ENCODE results near the gene SERINC2. TPM values are rescaled to one million over a fixed set of nuclear protein-coding genes. Genes with fewer than 3 reads are reported as not detected.

Gene SERINC2
- total RNA-seq, 1 donor from 2014 or later: 105 TPM

- H3K27me3 ChIP-seq (ENCODE audit: control insufficient read depth, insufficient read depth, low read length): no peaks in the 10 kb centered on the region
- no peaks in the 10 kb centered on the region for H3K36me3 ChIP-seq (ENCODE audit: control insufficient read depth, insufficient read depth, low read length)
- no peak for DNase-seq (ENCODE audit: low read depth)
- no peak overlapping the region for H3K4me3 ChIP-seq (ENCODE audit: low read depth, low read length)
- TF ChIP-seq CTCF (IDR thresholded peaks at IDR 0.05; ENCODE audit: insufficient read depth, low read length, poor library complexity, severe bottlenecking): no peak
Observed at GRCh38 chr1:31434979-31435378, 22.0 kb downstream of the SERINC2 start.

GRCh38 chr1:31435471-31436409 is 22.7 kb downstream of the SERINC2 start:
- Histone ChIP-seq H3K27me3 (ENCODE audit: control insufficient read depth, insufficient read depth, low read length) (no peaks in the 10 kb centered on the region), H3K4me3 (ENCODE audit: low read depth, low read length) (no peak overlapping the region), H3K36me3 (ENCODE audit: control insufficient read depth, insufficient read depth, low read length) (no peaks in the 10 kb centered on the region)
- no peak for TF ChIP-seq CTCF (IDR thresholded peaks at IDR 0.05; ENCODE audit: insufficient read depth, low read length, poor library complexity, severe bottlenecking)
- no peak for DNase-seq (ENCODE audit: low read depth)

GRCh38 chr1:31436596-31437432 is 23.8 kb downstream of the SERINC2 start:
- H3K27me3 ChIP-seq (ENCODE audit: control insufficient read depth, insufficient read depth, low read length): no peaks in the 10 kb centered on the region
- H3K4me3 ChIP-seq (ENCODE audit: low read depth, low read length): no peak overlapping the region
- no peak for DNase-seq (ENCODE audit: low read depth)
- TF ChIP-seq CTCF (IDR thresholded peaks at IDR 0.05; ENCODE audit: insufficient read depth, low read length, poor library complexity, severe bottlenecking): no peak
- H3K36me3 ChIP-seq (ENCODE audit: control insufficient read depth, insufficient read depth, low read length): no peaks in the 10 kb centered on the region

- Histone ChIP-seq H3K4me3 (ENCODE audit: low read depth, low read length) (no peak overlapping the region), H3K27me3 (ENCODE audit: control insufficient read depth, insufficient read depth, low read length) (no peaks in the 10 kb centered on the region), H3K36me3 (ENCODE audit: control insufficient read depth, insufficient read depth, low read length) (no peaks in the 10 kb centered on the region)
- no peak for DNase-seq (ENCODE audit: low read depth)
- no peak for TF ChIP-seq CTCF (IDR thresholded peaks at IDR 0.05; ENCODE audit: insufficient read depth, low read length, poor library complexity, severe bottlenecking)
Observed at GRCh38 chr1:31437433-31438037, 24.5 kb downstream of the SERINC2 start.

DNA sequence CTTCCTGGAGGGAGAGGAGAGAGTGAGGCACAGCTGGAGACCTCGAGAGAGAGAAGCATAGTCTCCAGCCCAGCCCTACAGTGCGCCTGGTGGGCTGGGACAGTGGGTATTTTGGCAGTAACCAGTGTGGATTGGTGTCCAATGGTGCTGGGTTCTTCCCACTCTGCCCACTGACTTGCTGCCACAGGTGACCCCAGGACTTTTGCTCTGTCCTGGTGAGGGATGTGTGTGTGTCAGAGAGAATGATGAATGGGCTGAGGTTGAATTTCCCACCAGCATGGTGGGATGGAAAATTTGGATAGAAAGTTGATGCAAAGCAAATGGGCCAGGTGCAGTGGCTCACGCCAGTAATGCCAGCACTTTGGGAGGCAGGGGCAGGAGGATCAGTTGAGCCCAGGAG is 26.3 kb downstream of the SERINC2 start:
- no peak overlapping the region for H3K4me3 ChIP-seq (ENCODE audit: low read depth, low read length)
- H3K27me3 ChIP-seq (ENCODE audit: control insufficient read depth, insufficient read depth, low read length): no peaks in the 10 kb centered on the region
- no peak for DNase-seq (ENCODE audit: low read depth)
- no peak for TF ChIP-seq CTCF (IDR thresholded peaks at IDR 0.05; ENCODE audit: insufficient read depth, low read length, poor library complexity, severe bottlenecking)
- H3K36me3 ChIP-seq (ENCODE audit: control insufficient read depth, insufficient read depth, low read length): no peaks in the 10 kb centered on the region

Data from kidney epithelial cell (primary cell).